Type B pancreatic cell (in vitro differentiated cells): ENCODE measurements around the gene SHROOM1. TPM values are rescaled to one million over a fixed set of nuclear protein-coding genes. Genes with fewer than 3 reads are reported as not detected.

Experiments
- DNase-seq: peaks from one replicate; pipeline ENCODE4 v3.0.0; 2021; ENCODE audit warnings: mixed read lengths; ENCODE audit not compliant: unreplicated experiment; ENCODE audit errors: extremely low spot score
- H3K27ac Mint-ChIP-seq: 2 replicates; pipeline ENCODE4 v1.8.0; 2021; ENCODE audit warnings: mild to moderate bottlenecking, mixed read lengths
- H3K27me3 Mint-ChIP-seq: 2 replicates; pipeline ENCODE4 v1.8.0; 2021; ENCODE audit warnings: mixed read lengths
- H3K36me3 Mint-ChIP-seq: 2 replicates; pipeline ENCODE4 v1.8.0; 2021; ENCODE audit warnings: mixed read lengths
- H3K4me1 Mint-ChIP-seq: one replicate; pipeline ENCODE4 v1.8.0; 2021; ENCODE audit warnings: mixed read lengths; ENCODE audit not compliant: unreplicated experiment
- H3K4me3 Mint-ChIP-seq: 2 replicates; pipeline ENCODE4 v1.8.0; 2021; ENCODE audit warnings: mild to moderate bottlenecking, mixed read lengths
- H3K9me3 Mint-ChIP-seq: 2 replicates; pipeline ENCODE4 v1.8.0; 2021; ENCODE audit warnings: mixed read lengths
- CTCF ChIP-seq: fragments of 200-600 bp; sonication (generic); conservative IDR thresholded peaks from 2 replicates; pipeline ENCODE4 v1.5.0; 2021; ENCODE audit warnings: antibody characterized with exemption, mild to moderate bottlenecking
- total RNA-seq: library from RNA; stranded (reverse); gene quantifications from 2 replicates; pipeline ENCODE4 v1.2.1, GENCODE V29; 2021; ENCODE audit warnings: low replicate concordance

The SHROOM1 gene
- total RNA-seq, 1 donor from 2014 or later: 7.2 TPM

DNA sequence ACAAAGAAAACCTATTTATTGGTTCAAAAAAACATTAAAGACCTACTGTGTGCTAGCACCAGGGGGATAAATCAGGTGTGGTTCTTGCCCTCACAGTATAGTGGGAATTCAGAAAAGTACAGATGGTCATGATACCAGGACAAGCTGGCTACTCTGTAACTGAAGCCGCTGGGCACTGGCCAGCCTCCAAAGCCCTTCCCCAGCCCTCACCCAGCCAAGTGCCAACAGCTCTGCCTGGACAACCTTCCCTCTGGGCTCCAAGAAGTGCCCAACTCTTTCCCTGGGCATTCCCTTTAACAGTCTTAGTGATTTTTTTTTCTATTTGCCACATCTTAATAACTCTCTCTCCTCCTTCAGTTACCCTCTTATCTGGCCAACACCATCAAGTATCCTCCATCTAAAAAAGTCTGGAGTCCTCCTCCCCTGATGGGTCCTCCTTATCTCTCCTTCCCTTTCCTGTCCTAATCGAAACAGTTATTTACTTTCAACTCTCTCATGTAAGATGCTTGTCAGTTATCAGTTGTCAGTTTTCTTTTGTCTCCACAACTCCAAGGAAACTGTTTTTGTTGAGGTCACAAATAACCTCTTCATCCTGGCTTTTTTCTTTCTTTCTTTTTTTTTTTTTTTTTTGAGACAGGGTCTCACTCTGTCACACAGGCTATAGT lies 40.1 kb downstream of the SHROOM1 start:
- no peak for DNase-seq
- no peak overlapping the region for H3K4me3 Mint-ChIP-seq
- H3K9me3 Mint-ChIP-seq: no peaks in the 10 kb centered on the region
- no peak for TF ChIP-seq CTCF
- H3K27me3 Mint-ChIP-seq: peaks cover 12% of the 10 kb centered on the region
- H3K36me3 Mint-ChIP-seq: no peaks in the 10 kb centered on the region
- peaks cover 8% of the 10 kb centered on the region for H3K4me1 Mint-ChIP-seq
- no peak overlapping the region for H3K27ac Mint-ChIP-seq

GRCh38 chr5:132788990-132789886 lies 41.2 kb downstream of the SHROOM1 start:
- Mint-ChIP-seq H3K9me3 (no peaks in the 10 kb centered on the region), H3K4me1 (peaks cover 8% of the 10 kb centered on the region), H3K27me3 (peaks cover 12% of the 10 kb centered on the region), H3K27ac (no peak overlapping the region), H3K4me3 (no peak overlapping the region), H3K36me3 (no peaks in the 10 kb centered on the region)
- no peak for TF ChIP-seq CTCF
- DNase-seq: no peak

GRCh38 chr5:132788508-132788907 lies 41.9 kb downstream of the SHROOM1 start:
- Mint-ChIP-seq H3K27ac (no peak overlapping the region), H3K4me3 (no peak overlapping the region), H3K4me1 (peaks cover 8% of the 10 kb centered on the region), H3K36me3 (no peaks in the 10 kb centered on the region), H3K27me3 (peaks cover 12% of the 10 kb centered on the region), H3K9me3 (no peaks in the 10 kb centered on the region)
- TF ChIP-seq CTCF: no peak
- no peak for DNase-seq

GRCh38 chr5:132787076-132787475 lies 43.4 kb downstream of the SHROOM1 start:
- Mint-ChIP-seq H3K4me3 (no peak overlapping the region), H3K36me3 (no peaks in the 10 kb centered on the region), H3K4me1 (peaks cover 8% of the 10 kb centered on the region), H3K27me3 (peaks cover 4% of the 10 kb centered on the region), H3K9me3 (no peaks in the 10 kb centered on the region), H3K27ac (no peak overlapping the region)
- TF ChIP-seq CTCF: no peak
- no peak for DNase-seq

- no peaks in the 10 kb centered on the region for H3K36me3 Mint-ChIP-seq
- no peak for TF ChIP-seq CTCF
- no peaks in the 10 kb centered on the region for H3K9me3 Mint-ChIP-seq
- H3K27ac Mint-ChIP-seq: no peak overlapping the region
- DNase-seq: no peak
- H3K4me3 Mint-ChIP-seq: no peak overlapping the region
- peaks cover 15% of the 10 kb centered on the region for H3K27me3 Mint-ChIP-seq
- peaks cover 8% of the 10 kb centered on the region for H3K4me1 Mint-ChIP-seq
Observed at GRCh38 chr5:132785864-132786263, 44.6 kb downstream of the SHROOM1 start.
